GM12875 (cell line): ENCODE data around the gene ADGRB3.

Source experiments
- H3K4me3 ChIP-seq: one replicate; pipeline ENCODE4 v1.5.1; 2011; ENCODE audit warnings: low read depth, low read length, control low read depth
- TF ChIP-seq, protein P1 (sequence below): IDR thresholded peaks from 2 replicates; pipeline ENCODE4 v1.5.1; 2011; ENCODE audit warnings: low read depth, mild to moderate bottlenecking, control low read depth, inconsistent platforms, low read length, moderate library complexity, borderline replicate concordance; ENCODE audit not compliant: insufficient read depth

ADGRB3 gene

DNA sequence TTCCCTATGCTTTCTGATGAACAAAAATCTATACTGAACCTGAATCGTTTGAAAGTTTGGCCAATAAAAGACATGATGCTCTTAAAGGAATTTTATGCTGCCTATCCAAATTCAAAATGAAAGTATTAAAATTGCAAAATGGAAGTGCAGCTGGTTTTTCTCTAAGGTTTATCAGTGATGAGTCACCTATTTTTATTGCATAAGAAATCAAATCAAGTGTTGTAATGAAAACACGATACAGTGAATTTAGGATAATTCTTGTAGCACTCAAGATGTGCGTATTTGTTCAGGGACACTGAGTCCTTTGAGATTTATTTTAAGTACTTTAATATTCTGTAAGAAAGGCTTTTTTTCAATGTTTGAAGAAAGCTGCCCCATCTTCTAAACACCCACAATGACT is 409.5 kb downstream of the ADGRB3 start:
- TF ChIP-seq, protein P1, sequence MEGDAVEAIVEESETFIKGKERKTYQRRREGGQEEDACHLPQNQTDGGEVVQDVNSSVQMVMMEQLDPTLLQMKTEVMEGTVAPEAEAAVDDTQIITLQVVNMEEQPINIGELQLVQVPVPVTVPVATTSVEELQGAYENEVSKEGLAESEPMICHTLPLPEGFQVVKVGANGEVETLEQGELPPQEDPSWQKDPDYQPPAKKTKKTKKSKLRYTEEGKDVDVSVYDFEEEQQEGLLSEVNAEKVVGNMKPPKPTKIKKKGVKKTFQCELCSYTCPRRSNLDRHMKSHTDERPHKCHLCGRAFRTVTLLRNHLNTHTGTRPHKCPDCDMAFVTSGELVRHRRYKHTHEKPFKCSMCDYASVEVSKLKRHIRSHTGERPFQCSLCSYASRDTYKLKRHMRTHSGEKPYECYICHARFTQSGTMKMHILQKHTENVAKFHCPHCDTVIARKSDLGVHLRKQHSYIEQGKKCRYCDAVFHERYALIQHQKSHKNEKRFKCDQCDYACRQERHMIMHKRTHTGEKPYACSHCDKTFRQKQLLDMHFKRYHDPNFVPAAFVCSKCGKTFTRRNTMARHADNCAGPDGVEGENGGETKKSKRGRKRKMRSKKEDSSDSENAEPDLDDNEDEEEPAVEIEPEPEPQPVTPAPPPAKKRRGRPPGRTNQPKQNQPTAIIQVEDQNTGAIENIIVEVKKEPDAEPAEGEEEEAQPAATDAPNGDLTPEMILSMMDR, result no peak
- no peak overlapping the region for H3K4me3 ChIP-seq

- H3K4me3 ChIP-seq, result no peak overlapping the region
- TF ChIP-seq, protein P1, result no peak
These were observed 424.3 kb downstream of the ADGRB3 start for GRCh38 chr6:69059413-69059812.

- H3K4me3 ChIP-seq, result no peak overlapping the region
- TF ChIP-seq, protein P1, result no peak
These were observed 426.0 kb downstream of the ADGRB3 start for GRCh38 chr6:69061066-69061465.

DNA sequence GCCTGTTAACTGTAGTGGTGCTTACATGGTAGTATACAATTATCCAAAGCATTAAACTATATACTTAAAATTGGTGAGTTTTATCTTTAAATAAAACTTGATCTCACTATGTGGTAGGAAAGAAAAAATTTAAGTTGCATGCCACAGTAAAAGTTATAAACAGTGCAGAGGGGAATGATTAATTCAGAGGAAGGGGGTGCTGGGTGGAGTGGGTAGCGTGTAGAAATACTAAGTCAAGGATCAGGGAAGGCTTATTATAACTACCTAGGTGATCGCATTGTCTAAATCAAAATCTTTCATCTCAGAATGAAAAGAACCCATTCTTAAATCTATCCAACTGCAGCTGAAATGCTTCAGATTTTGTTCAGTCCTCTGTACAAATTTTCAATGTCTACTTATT is 428.3 kb downstream of the ADGRB3 start:
- no peak overlapping the region for H3K4me3 ChIP-seq
- TF ChIP-seq, protein P1, result no peak

- TF ChIP-seq, protein P1, result no peak
- H3K4me3 ChIP-seq, result no peak overlapping the region
These were observed 429.1 kb downstream of the ADGRB3 start for GRCh38 chr6:69064226-69064625.

GRCh38 chr6:69069881-69070280 is 434.8 kb downstream of the ADGRB3 start:
- H3K4me3 ChIP-seq, result no peak overlapping the region
- TF ChIP-seq, protein P1, result no peak

DNA sequence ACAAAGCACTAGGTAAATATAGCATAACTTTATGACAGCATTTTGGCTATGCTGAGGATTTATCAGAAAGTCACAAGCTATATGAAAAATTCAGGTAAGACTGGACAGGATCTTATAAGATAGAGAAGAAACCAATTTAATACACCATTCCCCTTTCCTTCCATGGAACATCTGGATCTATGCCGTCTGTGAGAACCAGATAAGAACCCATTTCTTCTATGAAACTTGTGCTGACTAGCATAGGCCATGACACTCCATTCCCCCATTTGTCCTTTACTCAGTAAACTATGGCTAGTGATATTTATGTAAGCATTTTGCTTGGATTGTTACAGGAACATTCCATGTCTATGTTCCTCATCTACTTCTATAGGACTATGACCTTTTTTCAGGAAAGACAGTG is 437.7 kb downstream of the ADGRB3 start:
- H3K4me3 ChIP-seq, result no peak overlapping the region
- TF ChIP-seq, protein P1, result no peak
